ENCODE data around the gene TINCR.
"Not testable (repeated sequence)": the region's sequence is repeated elsewhere in the genome, so short reads cannot be mapped to it uniquely, and the experiment has no call there.

Gene TINCR

GRCh38 chr19:5541456-5541855 is 26.3 kb downstream of the TINCR start:
- no peak for TF ChIP-seq CTCF (IDR thresholded peaks at IDR 0.05; ENCODE audit: extremely low read depth, missing control alignments)
- DNase-seq (ENCODE audit: low spot score), result no peak

- no peak for DNase-seq (ENCODE audit: low spot score)
- no peak for TF ChIP-seq CTCF (IDR thresholded peaks at IDR 0.05; ENCODE audit: extremely low read depth, missing control alignments)
Observed at GRCh38 chr19:5540208-5540607, 27.5 kb downstream of the TINCR start.

- TF ChIP-seq CTCF (IDR thresholded peaks at IDR 0.05; ENCODE audit: extremely low read depth, missing control alignments), result no peak
- DNase-seq (ENCODE audit: low spot score), result no peak
Observed at GRCh38 chr19:5537870-5538269, 29.9 kb downstream of the TINCR start.

- DNase-seq (ENCODE audit: low spot score), result not testable (repeated sequence)
Observed at GRCh38 chr19:5536982-5537579, 30.7 kb downstream of the TINCR start.

GRCh38 chr19:5536337-5536894 is 31.3 kb downstream of the TINCR start:
- TF ChIP-seq CTCF (IDR thresholded peaks at IDR 0.05; ENCODE audit: extremely low read depth, missing control alignments), result no peak
- DNase-seq (ENCODE audit: low spot score), result no peak

- TF ChIP-seq CTCF (IDR thresholded peaks at IDR 0.05; ENCODE audit: extremely low read depth, missing control alignments), result no peak
- no peak for DNase-seq (ENCODE audit: low spot score)
Observed at GRCh38 chr19:5534787-5535586, 32.8 kb downstream of the TINCR start.

GRCh38 chr19:5533257-5533656 is 34.5 kb downstream of the TINCR start:
- DNase-seq (ENCODE audit: low spot score), result no peak
- no peak for TF ChIP-seq CTCF (IDR thresholded peaks at IDR 0.05; ENCODE audit: extremely low read depth, missing control alignments)
